Tibial nerve (tissue), 4 donors: Measurements from ENCODE around the gene SYNE3.

ENCODE experiments used
- CTCF ChIP-seq, 5 experiments: fragments of 200-600 bp in 3 of 5; fragments of 450-650 bp in 2 of 5; sonication (generic) in 3 of 5; IDR thresholded peaks; one replicate each; pipeline ENCODE4 v1.5.1; 2016 to 2019; ENCODE audit warnings: antibody characterized with exemption in 5 of 5, mild to moderate bottlenecking in 3 of 5, moderate library complexity in 2 of 5
- EP300 ChIP-seq, 2 donors: sonication (generic); formaldehyde crosslinking; IDR thresholded peaks; one replicate each; pipeline ENCODE4 v1.6.1; 2017; ENCODE audit warnings: antibody characterized with exemption in 2 of 2, mild to moderate bottlenecking in 1 of 2
- POLR2A ChIP-seq, 2 donors: fragments of 450-650 bp; IDR thresholded peaks; one replicate each; pipeline ENCODE4 v1.6.1; 2017; ENCODE audit warnings: antibody characterized with exemption in 2 of 2, mild to moderate bottlenecking in 2 of 2, moderate library complexity in 2 of 2

GRCh38 chr14:95495076-95495475 is 21.4 kb downstream of the SYNE3 start:
- TF ChIP-seq CTCF (IDR thresholded peaks at IDR 0.05) (no peak), EP300 (IDR thresholded peaks at IDR 0.05) (no peak), POLR2A (IDR thresholded peaks at IDR 0.05) (no peak)
